ENCODE measurements around the gene KCNS1. TPM values are rescaled to one million over a fixed set of nuclear protein-coding genes. Genes with fewer than 3 reads are reported as not detected.

KCNS1 gene
- total and polyA plus RNA-seq, 2 experiments from 2014 or later, result 0.37 to 3.2 TPM

DNA sequence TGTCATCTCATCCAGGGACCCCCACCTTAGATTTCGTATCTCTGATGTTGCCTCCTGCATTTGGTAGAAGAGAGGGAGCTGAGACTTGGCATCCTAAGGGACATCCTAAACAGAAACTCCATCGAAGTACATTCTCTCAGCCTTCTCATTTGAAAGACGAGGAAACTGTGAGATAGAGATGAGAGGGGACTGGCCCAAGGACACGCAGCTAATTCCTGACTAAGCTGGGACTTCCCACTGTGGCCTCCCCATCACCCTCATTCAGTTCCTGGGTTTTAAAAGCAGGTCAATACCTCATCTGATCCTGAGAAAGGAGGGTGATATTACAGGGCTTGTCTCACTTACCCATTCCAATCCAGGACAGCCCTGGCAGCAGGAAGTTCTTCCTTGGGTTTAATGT is 14.9 kb upstream of the KCNS1 start (continued):
- TF ChIP-seq, protein P1, sequence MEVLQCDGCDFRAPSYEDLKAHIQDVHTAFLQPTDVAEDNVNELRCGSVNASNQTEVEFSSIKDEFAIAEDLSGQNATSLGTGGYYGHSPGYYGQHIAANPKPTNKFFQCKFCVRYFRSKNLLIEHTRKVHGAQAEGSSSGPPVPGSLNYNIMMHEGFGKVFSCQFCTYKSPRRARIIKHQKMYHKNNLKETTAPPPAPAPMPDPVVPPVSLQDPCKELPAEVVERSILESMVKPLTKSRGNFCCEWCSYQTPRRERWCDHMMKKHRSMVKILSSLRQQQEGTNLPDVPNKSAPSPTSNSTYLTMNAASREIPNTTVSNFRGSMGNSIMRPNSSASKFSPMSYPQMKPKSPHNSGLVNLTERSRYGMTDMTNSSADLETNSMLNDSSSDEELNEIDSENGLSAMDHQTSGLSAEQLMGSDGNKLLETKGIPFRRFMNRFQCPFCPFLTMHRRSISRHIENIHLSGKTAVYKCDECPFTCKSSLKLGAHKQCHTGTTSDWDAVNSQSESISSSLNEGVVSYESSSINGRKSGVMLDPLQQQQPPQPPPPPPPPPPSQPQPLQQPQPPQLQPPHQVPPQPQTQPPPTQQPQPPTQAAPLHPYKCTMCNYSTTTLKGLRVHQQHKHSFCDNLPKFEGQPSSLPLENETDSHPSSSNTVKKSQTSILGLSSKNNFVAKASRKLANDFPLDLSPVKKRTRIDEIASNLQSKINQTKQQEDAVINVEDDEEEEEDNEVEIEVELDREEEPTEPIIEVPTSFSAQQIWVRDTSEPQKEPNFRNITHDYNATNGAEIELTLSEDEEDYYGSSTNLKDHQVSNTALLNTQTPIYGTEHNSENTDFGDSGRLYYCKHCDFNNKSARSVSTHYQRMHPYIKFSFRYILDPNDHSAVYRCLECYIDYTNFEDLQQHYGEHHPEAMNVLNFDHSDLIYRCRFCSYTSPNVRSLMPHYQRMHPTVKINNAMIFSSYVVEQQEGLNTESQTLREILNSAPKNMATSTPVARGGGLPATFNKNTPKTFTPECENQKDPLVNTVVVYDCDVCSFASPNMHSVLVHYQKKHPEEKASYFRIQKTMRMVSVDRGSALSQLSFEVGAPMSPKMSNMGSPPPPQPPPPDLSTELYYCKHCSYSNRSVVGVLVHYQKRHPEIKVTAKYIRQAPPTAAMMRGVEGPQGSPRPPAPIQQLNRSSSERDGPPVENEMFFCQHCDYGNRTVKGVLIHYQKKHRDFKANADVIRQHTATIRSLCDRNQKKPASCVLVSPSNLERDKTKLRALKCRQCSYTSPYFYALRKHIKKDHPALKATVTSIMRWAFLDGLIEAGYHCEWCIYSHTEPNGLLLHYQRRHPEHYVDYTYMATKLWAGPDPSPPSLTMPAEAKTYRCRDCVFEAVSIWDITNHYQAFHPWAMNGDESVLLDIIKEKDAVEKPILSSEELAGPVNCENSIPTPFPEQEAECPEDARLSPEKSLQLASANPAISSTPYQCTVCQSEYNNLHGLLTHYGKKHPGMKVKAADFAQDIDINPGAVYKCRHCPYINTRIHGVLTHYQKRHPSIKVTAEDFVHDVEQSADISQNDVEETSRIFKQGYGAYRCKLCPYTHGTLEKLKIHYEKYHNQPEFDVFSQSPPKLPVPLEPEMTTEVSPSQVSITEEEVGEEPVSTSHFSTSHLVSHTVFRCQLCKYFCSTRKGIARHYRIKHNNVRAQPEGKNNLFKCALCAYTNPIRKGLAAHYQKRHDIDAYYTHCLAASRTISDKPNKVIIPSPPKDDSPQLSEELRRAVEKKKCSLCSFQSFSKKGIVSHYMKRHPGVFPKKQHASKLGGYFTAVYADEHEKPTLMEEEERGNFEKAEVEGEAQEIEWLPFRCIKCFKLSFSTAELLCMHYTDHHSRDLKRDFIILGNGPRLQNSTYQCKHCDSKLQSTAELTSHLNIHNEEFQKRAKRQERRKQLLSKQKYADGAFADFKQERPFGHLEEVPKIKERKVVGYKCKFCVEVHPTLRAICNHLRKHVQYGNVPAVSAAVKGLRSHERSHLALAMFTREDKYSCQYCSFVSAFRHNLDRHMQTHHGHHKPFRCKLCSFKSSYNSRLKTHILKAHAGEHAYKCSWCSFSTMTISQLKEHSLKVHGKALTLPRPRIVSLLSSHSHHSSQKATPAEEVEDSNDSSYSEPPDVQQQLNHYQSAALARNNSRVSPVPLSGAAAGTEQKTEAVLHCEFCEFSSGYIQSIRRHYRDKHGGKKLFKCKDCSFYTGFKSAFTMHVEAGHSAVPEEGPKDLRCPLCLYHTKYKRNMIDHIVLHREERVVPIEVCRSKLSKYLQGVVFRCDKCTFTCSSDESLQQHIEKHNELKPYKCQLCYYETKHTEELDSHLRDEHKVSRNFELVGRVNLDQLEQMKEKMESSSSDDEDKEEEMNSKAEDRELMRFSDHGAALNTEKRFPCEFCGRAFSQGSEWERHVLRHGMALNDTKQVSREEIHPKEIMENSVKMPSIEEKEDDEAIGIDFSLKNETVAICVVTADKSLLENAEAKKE (CRISPR knock-in tag; IDR thresholded peaks at IDR 0.05), result no peak
- TF ChIP-seq, protein P2, sequence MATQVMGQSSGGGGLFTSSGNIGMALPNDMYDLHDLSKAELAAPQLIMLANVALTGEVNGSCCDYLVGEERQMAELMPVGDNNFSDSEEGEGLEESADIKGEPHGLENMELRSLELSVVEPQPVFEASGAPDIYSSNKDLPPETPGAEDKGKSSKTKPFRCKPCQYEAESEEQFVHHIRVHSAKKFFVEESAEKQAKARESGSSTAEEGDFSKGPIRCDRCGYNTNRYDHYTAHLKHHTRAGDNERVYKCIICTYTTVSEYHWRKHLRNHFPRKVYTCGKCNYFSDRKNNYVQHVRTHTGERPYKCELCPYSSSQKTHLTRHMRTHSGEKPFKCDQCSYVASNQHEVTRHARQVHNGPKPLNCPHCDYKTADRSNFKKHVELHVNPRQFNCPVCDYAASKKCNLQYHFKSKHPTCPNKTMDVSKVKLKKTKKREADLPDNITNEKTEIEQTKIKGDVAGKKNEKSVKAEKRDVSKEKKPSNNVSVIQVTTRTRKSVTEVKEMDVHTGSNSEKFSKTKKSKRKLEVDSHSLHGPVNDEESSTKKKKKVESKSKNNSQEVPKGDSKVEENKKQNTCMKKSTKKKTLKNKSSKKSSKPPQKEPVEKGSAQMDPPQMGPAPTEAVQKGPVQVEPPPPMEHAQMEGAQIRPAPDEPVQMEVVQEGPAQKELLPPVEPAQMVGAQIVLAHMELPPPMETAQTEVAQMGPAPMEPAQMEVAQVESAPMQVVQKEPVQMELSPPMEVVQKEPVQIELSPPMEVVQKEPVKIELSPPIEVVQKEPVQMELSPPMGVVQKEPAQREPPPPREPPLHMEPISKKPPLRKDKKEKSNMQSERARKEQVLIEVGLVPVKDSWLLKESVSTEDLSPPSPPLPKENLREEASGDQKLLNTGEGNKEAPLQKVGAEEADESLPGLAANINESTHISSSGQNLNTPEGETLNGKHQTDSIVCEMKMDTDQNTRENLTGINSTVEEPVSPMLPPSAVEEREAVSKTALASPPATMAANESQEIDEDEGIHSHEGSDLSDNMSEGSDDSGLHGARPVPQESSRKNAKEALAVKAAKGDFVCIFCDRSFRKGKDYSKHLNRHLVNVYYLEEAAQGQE (IDR thresholded peaks at IDR 0.05; ENCODE audit: unreplicated experiment), result no peak
- TF ChIP-seq POLR2AphosphoS5 (IDR thresholded peaks at IDR 0.05; ENCODE audit: low read depth) (no peak), EZH2 (IDR thresholded peaks at IDR 0.05; ENCODE audit: low read depth, unreplicated experiment) (no peak), NANOG (IDR thresholded peaks at IDR 0.05; ENCODE audit: borderline replicate concordance) (no peak), STAT1 (IDR thresholded peaks at IDR 0.05; ENCODE audit: unreplicated experiment) (no peak), EZH2phosphoT487 (IDR thresholded peaks at IDR 0.05; ENCODE audit: unreplicated experiment) (no peak), JUNB (IDR thresholded peaks at IDR 0.05; ENCODE audit: unreplicated experiment) (no peak), ZNF114 (CRISPR knock-in tag; IDR thresholded peaks at IDR 0.05) (no peak)
- TF ChIP-seq, protein P3, sequence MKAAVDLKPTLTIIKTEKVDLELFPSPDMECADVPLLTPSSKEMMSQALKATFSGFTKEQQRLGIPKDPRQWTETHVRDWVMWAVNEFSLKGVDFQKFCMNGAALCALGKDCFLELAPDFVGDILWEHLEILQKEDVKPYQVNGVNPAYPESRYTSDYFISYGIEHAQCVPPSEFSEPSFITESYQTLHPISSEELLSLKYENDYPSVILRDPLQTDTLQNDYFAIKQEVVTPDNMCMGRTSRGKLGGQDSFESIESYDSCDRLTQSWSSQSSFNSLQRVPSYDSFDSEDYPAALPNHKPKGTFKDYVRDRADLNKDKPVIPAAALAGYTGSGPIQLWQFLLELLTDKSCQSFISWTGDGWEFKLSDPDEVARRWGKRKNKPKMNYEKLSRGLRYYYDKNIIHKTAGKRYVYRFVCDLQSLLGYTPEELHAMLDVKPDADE (IDR thresholded peaks at IDR 0.05), result no peak

All from GM23338 (cell line).